GM19438 (cell line): ENCODE measurements around the gene KCNA10.

ENCODE experiments used
- ATAC-seq: cut with Tn5 transposase; IDR thresholded peaks from one replicate; pipeline ENCODE4 v1.9.1; 2021; ENCODE audit warnings: low read depth; ENCODE audit not compliant: unreplicated experiment

The KCNA10 gene

GRCh38 chr1:110502402-110503151 lies 16.4 kb downstream of the KCNA10 start:
- no peak for ATAC-seq

- ATAC-seq = no peak
Measured at GRCh38 chr1:110501488-110502132, 17.4 kb downstream of the KCNA10 start.

GRCh38 chr1:110498270-110498669 lies 20.7 kb downstream of the KCNA10 start:
- ATAC-seq = no peak

- no peak for ATAC-seq
Measured at GRCh38 chr1:110495926-110496600, 22.9 kb downstream of the KCNA10 start.

- no peak for ATAC-seq
Measured at GRCh38 chr1:110494522-110495406, 24.2 kb downstream of the KCNA10 start.

- no peak for ATAC-seq
Measured at GRCh38 chr1:110494036-110494435, 24.9 kb downstream of the KCNA10 start.

GRCh38 chr1:110493059-110493699 lies 25.8 kb downstream of the KCNA10 start:
- no peak for ATAC-seq

GRCh38 chr1:110492573-110492972 lies 26.4 kb downstream of the KCNA10 start:
- no peak for ATAC-seq

GRCh38 chr1:110490791-110491451 lies 28.1 kb downstream of the KCNA10 start:
- ATAC-seq = no peak

GRCh38 chr1:110489973-110490542 lies 28.9 kb downstream of the KCNA10 start:
- ATAC-seq = no peak

- ATAC-seq = no peak
Measured at GRCh38 chr1:110489406-110489805, 29.6 kb downstream of the KCNA10 start.

- ATAC-seq = no peak
Measured at GRCh38 chr1:110488867-110489266, 30.1 kb downstream of the KCNA10 start.

- ATAC-seq = no peak
Measured at GRCh38 chr1:110488161-110488560, 30.8 kb downstream of the KCNA10 start.

- ATAC-seq = no peak
Measured at GRCh38 chr1:110487726-110488125, 31.2 kb downstream of the KCNA10 start.

GRCh38 chr1:110485725-110486124 lies 33.2 kb downstream of the KCNA10 start:
- ATAC-seq = no peak

GRCh38 chr1:110484801-110485200 lies 34.2 kb downstream of the KCNA10 start:
- no peak for ATAC-seq

- ATAC-seq = no peak
Measured at GRCh38 chr1:110483308-110483685, 35.7 kb downstream of the KCNA10 start.

GRCh38 chr1:110482662-110483307 lies 36.2 kb downstream of the KCNA10 start:
- ATAC-seq = no peak
